ENCODE measurements around the gene ELF5.

DNA sequence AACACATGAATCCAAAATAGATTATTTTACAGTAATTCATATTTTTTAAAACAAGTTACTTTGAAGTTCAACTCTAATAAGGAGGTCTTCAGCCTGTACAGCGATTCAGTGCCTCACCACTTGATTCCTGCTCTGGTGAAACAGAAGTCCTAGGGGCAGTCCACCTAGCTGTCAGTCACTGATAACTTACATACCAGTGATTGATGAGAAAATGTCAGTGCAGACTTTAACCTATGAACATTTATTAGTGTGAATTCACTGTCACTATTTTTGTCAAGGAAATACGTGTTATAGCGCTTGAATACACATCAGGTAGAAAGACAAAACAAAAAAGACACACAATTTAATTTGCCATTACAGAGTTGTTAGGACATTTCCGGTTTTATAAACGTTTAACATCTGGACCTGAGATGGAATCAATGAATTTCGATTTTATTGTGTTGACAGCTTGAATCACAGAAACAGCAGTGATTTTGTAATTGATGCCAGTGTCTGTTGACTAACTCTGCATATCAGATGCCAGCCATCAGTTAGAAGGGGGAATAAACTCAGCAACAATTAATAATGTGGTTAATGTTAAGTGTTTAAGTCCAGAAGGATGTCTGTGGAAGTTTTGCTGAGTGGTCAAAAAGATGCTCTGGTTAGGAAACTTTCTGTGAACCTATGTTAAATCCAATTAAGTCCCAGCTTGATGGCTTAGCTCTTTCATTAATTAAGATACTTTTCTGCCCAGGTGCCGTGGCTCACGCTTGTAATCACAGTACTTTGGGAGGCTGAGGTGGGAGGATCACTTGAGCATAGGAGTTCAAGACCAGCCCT is 34.5 kb downstream of the ELF5 start:
- TF ChIP-seq, protein P1, sequence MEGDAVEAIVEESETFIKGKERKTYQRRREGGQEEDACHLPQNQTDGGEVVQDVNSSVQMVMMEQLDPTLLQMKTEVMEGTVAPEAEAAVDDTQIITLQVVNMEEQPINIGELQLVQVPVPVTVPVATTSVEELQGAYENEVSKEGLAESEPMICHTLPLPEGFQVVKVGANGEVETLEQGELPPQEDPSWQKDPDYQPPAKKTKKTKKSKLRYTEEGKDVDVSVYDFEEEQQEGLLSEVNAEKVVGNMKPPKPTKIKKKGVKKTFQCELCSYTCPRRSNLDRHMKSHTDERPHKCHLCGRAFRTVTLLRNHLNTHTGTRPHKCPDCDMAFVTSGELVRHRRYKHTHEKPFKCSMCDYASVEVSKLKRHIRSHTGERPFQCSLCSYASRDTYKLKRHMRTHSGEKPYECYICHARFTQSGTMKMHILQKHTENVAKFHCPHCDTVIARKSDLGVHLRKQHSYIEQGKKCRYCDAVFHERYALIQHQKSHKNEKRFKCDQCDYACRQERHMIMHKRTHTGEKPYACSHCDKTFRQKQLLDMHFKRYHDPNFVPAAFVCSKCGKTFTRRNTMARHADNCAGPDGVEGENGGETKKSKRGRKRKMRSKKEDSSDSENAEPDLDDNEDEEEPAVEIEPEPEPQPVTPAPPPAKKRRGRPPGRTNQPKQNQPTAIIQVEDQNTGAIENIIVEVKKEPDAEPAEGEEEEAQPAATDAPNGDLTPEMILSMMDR (conservative IDR thresholded peaks at IDR 0.05; ENCODE audit: low read depth, low read length): no peak
- TF ChIP-seq EZH2 (IDR thresholded peaks at IDR 0.05; ENCODE audit: low read length, unreplicated experiment) (no peak), EZH2phosphoT487 (IDR thresholded peaks at IDR 0.05; ENCODE audit: borderline replicate concordance, low read length) (no peak)
